Aorta (tissue), 5 donors: ENCODE measurements around the gene PROM2. TPM values are rescaled to one million over a fixed set of nuclear protein-coding genes. Genes with fewer than 3 reads are reported as not detected.
"Not testable (repeated sequence)": the region's sequence is repeated elsewhere in the genome, so short reads cannot be mapped to it uniquely, and the experiment has no call there.

Experiments used
- ATAC-seq: fragments of 200-7000 bp; cut with Tn5 transposase; one replicate; pipeline ENCODE4 v1.9.1; 2022; ENCODE audit warnings: moderate library complexity; ENCODE audit not compliant: low FRiP score
- DNase-seq, 2 donors: peaks; one replicate each; pipeline ENCODE4 v3.0.0-alpha.2; 2020
- H3K27ac ChIP-seq, 2 donors: one replicate each; pipeline ENCODE4 v1.5.1; 2013; ENCODE audit warnings: low read length in 2 of 2, mild to moderate bottlenecking in 2 of 2, moderate library complexity in 2 of 2, control low read depth in 1 of 2, inconsistent platforms in 1 of 2, low read depth in 1 of 2
- H3K27me3 ChIP-seq, 2 donors: one replicate each; pipeline ENCODE4 v1.6.1; 2013; ENCODE audit warnings: control low read depth in 1 of 2, low read length in 1 of 2, mild to moderate bottlenecking in 1 of 2, moderate library complexity in 1 of 2; ENCODE audit not compliant: insufficient read depth in 2 of 2, control insufficient read depth in 1 of 2
- H3K36me3 ChIP-seq, 2 donors: one replicate each; pipeline ENCODE4 v1.6.1; 2013; ENCODE audit warnings: control low read depth in 1 of 2, low read length in 1 of 2, mild to moderate bottlenecking in 1 of 2; ENCODE audit not compliant: insufficient read depth in 2 of 2, control insufficient read depth in 1 of 2
- H3K4me1 ChIP-seq, 2 donors: one replicate each; pipeline ENCODE4 v1.6.1; 2013; ENCODE audit warnings: low read length in 2 of 2, control low read depth in 1 of 2, mild to moderate bottlenecking in 1 of 2, moderate library complexity in 1 of 2; ENCODE audit not compliant: insufficient read depth in 2 of 2, control insufficient read depth in 1 of 2
- H3K4me3 ChIP-seq, 2 donors: one replicate each; pipeline ENCODE4 v1.5.1; 2013; ENCODE audit warnings: low read length in 2 of 2, control low read depth in 1 of 2, mild to moderate bottlenecking in 1 of 2
- H3K9me3 ChIP-seq: one replicate; pipeline ENCODE4 v1.6.1; 2013; ENCODE audit warnings: mild to moderate bottlenecking, low read length; ENCODE audit not compliant: control insufficient read depth
- WGBS, 2 donors: extraction: QIAGEN DNeasy Blood & Tissue Kit; methylation state at CpG; one replicate each; pipeline ENCODE4 v1.1.7; 2013; 5-methylcytosine and 5-hydroxymethylcytosine counted together
- intact Hi-C, 2 donors: fragments of 100-400 bp; cut with DNase I; formaldehyde crosslinking; loops; one replicate each; pipeline versions ENCODE4 v1.14.2 to v1.15.0; 2022
- polyA plus RNA-seq, 2 donors: library from polyadenylated mRNA; stranded (reverse); fragments of 200-250 nt; gene quantifications; one replicate each; pipeline ENCODE4 v1.2.3, GENCODE V29; 2013
- total RNA-seq, 2 donors: library from RNA; stranded (reverse); fragmentation: NEBNext Ultra II Directional; extraction: Animal tissue kit (Norgen Biotek cat#: 25700); gene quantifications; one replicate each; pipeline ENCODE4 v1.2.1, GENCODE V29; 2021
- donor health status: healthy with polysubstance abuse.
- donor health status: Bipolar disorder and iron deficiency.
- donor health status: DM: no; HTN: no; CAD: no.
- donor health status: DM: no; HTN: no; CAD: no.
- donor health status: DM: yes; HTN: yes; CAD: no.

PROM2 gene
- total and polyA plus RNA-seq, 4 donors = 1.4 to 2.8 (median 1.4) TPM; not detected in 1

GRCh38 chr2:95240556-95240955, 33.7 kb upstream of the PROM2 start:
- H3K4me1 ChIP-seq = no peaks in the 10 kb centered on the region
- no peaks in the 10 kb centered on the region for H3K27me3 ChIP-seq
- no peaks in the 10 kb centered on the region for H3K36me3 ChIP-seq
- DNase-seq (no peak), ATAC-seq (no peak)
- H3K9me3 ChIP-seq = peaks cover 10% of the 10 kb centered on the region
- 96 to 97% methylated on average over 5 of the region's 5 CpGs for WGBS, 2 donors
- no peak overlapping the region for H3K4me3 ChIP-seq
- H3K27ac ChIP-seq = no peak overlapping the region
- intact Hi-C loops = no loop called here

- WGBS, 2 donors = 92 to 94% methylated on average over 1 of the region's 1 CpG
- H3K27ac ChIP-seq, DNase-seq, H3K4me3 ChIP-seq, H3K4me1 ChIP-seq, intact Hi-C loops, ATAC-seq, H3K9me3 ChIP-seq, H3K36me3 ChIP-seq, H3K27me3 ChIP-seq: not testable (repeated sequence)
These were observed 32.2 kb upstream of the PROM2 start for GRCh38 chr2:95242084-95242483.

DNA sequence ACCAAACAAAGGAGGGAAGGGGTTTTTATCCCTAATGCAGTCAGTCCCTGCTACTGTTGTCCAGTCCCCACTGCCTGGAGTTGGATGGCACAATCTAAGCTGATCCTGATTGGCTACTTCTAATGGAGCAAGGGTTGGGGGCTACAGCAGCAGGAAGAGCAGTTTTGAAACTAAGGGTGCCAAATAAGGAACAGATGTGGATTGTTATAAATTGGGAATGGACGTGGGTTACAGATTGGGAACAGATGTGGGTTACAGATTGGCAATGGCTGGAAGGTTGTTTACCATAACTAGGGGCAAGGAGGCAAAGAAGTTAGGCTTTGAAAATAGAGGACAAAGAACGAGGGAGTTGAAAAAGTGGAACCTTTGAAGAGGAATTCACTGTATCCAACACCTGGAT, 16.0 kb upstream of the PROM2 start:
- no peak overlapping the region for H3K4me3 ChIP-seq
- DNase-seq (no peak), ATAC-seq (no peak)
- no peaks in the 10 kb centered on the region for H3K4me1 ChIP-seq
- no peaks in the 10 kb centered on the region for H3K36me3 ChIP-seq
- no peaks in the 10 kb centered on the region for H3K27me3 ChIP-seq
- H3K9me3 ChIP-seq = peaks cover 2% of the 10 kb centered on the region
- intact Hi-C loops = no loop called here
- H3K27ac ChIP-seq = no peak overlapping the region
- 43 to 62% methylated on average over 2 of the region's 2 CpGs for WGBS, 2 donors

GRCh38 chr2:95260028-95261023, 13.9 kb upstream of the PROM2 start:
- Histone ChIP-seq H3K9me3 (peaks cover 2% of the 10 kb centered on the region), H3K4me3 (no peak overlapping the region), H3K27me3 (no peaks in the 10 kb centered on the region), H3K36me3 (no peaks in the 10 kb centered on the region), H3K4me1 (no peaks in the 10 kb centered on the region), H3K27ac (no peak overlapping the region)
- DNase-seq = no peak
- 86 to 88% methylated on average over 8 of the region's 8 CpGs for WGBS, 2 donors
- intact Hi-C loops = no loop called here
- no peak for ATAC-seq

DNA sequence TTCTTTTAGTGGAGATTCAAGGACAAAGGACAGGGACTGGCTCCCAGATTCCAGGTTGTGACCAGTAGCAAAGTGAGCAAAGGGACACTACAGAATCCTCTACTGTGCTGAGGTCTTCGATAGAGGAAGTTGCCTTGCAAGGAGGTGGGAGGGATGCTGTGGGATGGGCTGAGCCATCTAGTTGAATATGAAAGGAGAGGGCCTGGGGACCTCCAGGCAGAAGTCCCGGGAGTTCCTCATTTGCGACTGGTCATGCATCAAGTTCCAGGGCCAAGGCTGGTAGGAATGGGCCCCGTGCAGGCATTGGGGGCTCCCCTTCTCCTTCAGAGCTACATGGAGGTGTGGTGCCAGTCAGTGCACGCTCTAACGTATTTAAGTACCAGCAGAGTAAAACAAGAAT, 12.6 kb upstream of the PROM2 start:
- intact Hi-C loops = no loop called here
- H3K9me3 ChIP-seq = peaks cover 2% of the 10 kb centered on the region
- no peak overlapping the region for H3K4me3 ChIP-seq
- no peaks in the 10 kb centered on the region for H3K4me1 ChIP-seq
- ATAC-seq = no peak
- DNase-seq = no peak
- 66% methylated on average over 6 of the region's 6 CpGs for WGBS, 2 donors
- H3K27me3 ChIP-seq = no peaks in the 10 kb centered on the region
- no peaks in the 10 kb centered on the region for H3K36me3 ChIP-seq
- H3K27ac ChIP-seq = no peak overlapping the region

DNA sequence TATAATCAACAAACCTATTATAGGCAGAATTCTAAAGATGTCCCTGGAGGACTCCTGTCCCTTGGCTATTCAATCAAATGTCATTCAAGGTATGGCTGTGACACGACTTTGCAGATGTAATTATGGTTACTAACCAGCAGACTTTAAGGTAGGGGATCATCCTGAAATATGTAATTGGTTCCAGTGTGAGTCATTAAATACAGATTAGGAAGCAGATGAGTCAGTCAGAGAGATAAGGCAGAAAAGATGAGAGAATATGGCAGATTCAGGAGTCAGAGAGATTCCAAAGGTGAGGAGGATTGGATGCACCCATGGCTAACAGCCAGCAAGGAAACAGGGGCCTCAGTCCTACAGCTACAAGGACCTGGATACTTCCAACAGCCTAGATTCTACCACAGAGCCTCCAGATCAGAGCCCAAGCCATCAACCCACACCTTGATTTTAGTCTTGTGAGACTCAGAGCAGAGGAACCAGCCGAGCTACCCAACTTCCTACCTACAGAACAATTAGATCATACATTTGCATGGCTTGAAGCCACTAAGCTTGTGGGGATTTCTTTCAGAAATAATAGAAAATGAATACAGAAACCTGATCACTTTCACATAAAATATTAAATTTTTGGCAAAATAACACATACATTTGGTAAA, 11.2 kb upstream of the PROM2 start:
- Histone ChIP-seq H3K36me3 (no peaks in the 10 kb centered on the region), H3K27ac (no peak overlapping the region), H3K4me1 (no peaks in the 10 kb centered on the region), H3K4me3 (no peak overlapping the region), H3K27me3 (no peaks in the 10 kb centered on the region), H3K9me3 (peaks cover 2% of the 10 kb centered on the region)
- ATAC-seq (no peak), DNase-seq (no peak)
- intact Hi-C loops = no loop called here
- 80 to 81% methylated on average over 2 of the region's 2 CpGs for WGBS, 2 donors

DNA sequence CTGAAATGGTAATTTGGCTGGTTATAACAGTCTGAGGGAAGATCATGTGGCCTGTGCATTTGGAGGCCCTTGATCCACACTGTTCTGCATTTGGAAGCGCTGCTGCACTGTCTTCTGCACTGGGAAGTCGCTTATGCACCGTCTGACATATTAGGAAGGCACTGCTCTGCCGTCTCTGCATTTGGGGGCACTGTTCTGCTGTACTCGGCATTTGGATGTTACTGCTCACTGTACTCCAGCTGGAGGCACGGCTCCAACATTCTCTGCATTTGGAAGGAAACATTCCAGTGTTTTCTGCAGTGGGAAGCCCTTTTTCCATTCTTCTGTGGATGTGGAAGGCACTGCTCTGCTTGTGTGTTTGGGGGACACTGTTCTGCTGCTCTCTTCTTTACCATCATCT, 9.6 kb upstream of the PROM2 start:
- no peaks in the 10 kb centered on the region for H3K27me3 ChIP-seq
- WGBS, 2 donors = 17 to 21% methylated on average over 6 of the region's 6 CpGs
- H3K36me3 ChIP-seq = no peaks in the 10 kb centered on the region
- intact Hi-C loops = no loop called here
- no peak overlapping the region for H3K4me3 ChIP-seq
- DNase-seq (no peak), ATAC-seq (no peak)
- H3K27ac ChIP-seq = no peak overlapping the region
- no peaks in the 10 kb centered on the region for H3K9me3 ChIP-seq
- no peaks in the 10 kb centered on the region for H3K4me1 ChIP-seq

- no peaks in the 10 kb centered on the region for H3K9me3 ChIP-seq
- H3K27me3 ChIP-seq = no peaks in the 10 kb centered on the region
- no peaks in the 10 kb centered on the region for H3K4me1 ChIP-seq
- H3K27ac ChIP-seq = no peak overlapping the region
- DNase-seq = no peak
- 75 to 77% methylated on average over 4 of the region's 4 CpGs for WGBS, 2 donors
- H3K4me3 ChIP-seq = no peak overlapping the region
- H3K36me3 ChIP-seq = no peaks in the 10 kb centered on the region
- intact Hi-C loops = no loop called here
- ATAC-seq = no peak
These were observed 9.1 kb upstream of the PROM2 start for GRCh38 chr2:95265182-95265581.
